K562 (cell line): ENCODE results near the gene LMAN2L. TPM values are rescaled to one million over a fixed set of nuclear protein-coding genes. Genes with fewer than 3 reads are reported as not detected.

Experiments used
- ARNT ChIP-seq, 2 experiments: fragments of 450-650 bp; IDR thresholded peaks; 2 replicates each; pipeline ENCODE4 v1.6.1; 2016; ENCODE audit warnings: mild to moderate bottlenecking in 1 of 2
- CTCF ChIP-seq, 3 experiments: IDR thresholded peaks in 2 of 3; conservative IDR thresholded peaks in 1 of 3; 2 replicates each; pipeline ENCODE4 v1.5.1; 2011 to 2012; ENCODE audit warnings: low read length in 3 of 3, mild to moderate bottlenecking in 3 of 3, control low read depth in 2 of 3, improper control_type of control experiment in 1 of 3, inconsistent platforms in 1 of 3, low read depth in 1 of 3, mixed read lengths in 1 of 3, moderate library complexity in 1 of 3; ENCODE audit not compliant: insufficient read depth in 2 of 3
- EP400 ChIP-seq: fragments of 450-650 bp; IDR thresholded peaks from 2 replicates; pipeline ENCODE4 v1.6.1; 2017; ENCODE audit warnings: antibody characterized with exemption, mild to moderate bottlenecking, moderate library complexity
- HDAC3 ChIP-seq: fragments of 450-650 bp; IDR thresholded peaks from 2 replicates; pipeline ENCODE4 v1.6.1; 2018; ENCODE audit warnings: borderline replicate concordance, mild to moderate bottlenecking, moderate library complexity; ENCODE audit not compliant: partially characterized antibody
- ZBTB12 ChIP-seq: fragments of 250-450 bp; sonication (Bioruptor Pico); IDR thresholded peaks from 2 replicates; pipeline ENCODE4 v1.4.0; 2020
- ZNF316 ChIP-seq: fragments of 450-650 bp; IDR thresholded peaks from 2 replicates; pipeline ENCODE4 v1.6.1; 2016
- ZNF395 ChIP-seq: fragments of 200-800 bp; sonication (Bioruptor generic); IDR thresholded peaks from 2 replicates; pipeline ENCODE4 v1.6.1; 2017; ENCODE audit warnings: missing genetic modification characterization, missing compliant biosample characterization
- ZNF778 ChIP-seq: fragments of 450-650 bp; formaldehyde crosslinking; IDR thresholded peaks from 2 replicates; pipeline ENCODE4 v1.4.0; 2020; ENCODE audit warnings: mild to moderate bottlenecking, moderate library complexity
- polyA plus RNA-seq, 8 experiments: library from polyadenylated mRNA; depleted of rRNA in 4 of 8; stranded (reverse) in 5 of 8; unstranded in 3 of 8; fragments of >200 nt; fragmentation: Nextera tagmentation in 2 of 8; fragmentation: Illumina TruSeq in 1 of 8; extraction: Ambion mirVana in 2 of 8; extraction: Trizol in 1 of 8; gene quantifications; 2 replicates each; pipeline versions ENCODE4 v1.2.1 to v1.2.3, GENCODE V29; 2011 to 2014; ENCODE audit warnings: inconsistent platforms in 1 of 8, missing spikeins in 1 of 8
- total RNA-seq, 7 experiments: library from RNA; depleted of rRNA in 6 of 7; stranded (reverse); fragments of >200 nt in 6 of 7; fragmentation: Illumina TruSeq in 2 of 7; extraction: Trizol in 2 of 7; gene quantifications; 2 replicates each; pipeline versions ENCODE4 v1.2.1 to v1.2.3, GENCODE V29; 2011 to 2021; ENCODE audit warnings: low replicate concordance in 1 of 7

LMAN2L gene
- total and polyA plus RNA-seq, 9 of the 15 experiments (the other 6 are each of a cell fraction or from before 2014, with no cell fraction given), result 7.2 to 37.7 (median 12.5) TPM

GRCh38 chr2:96756788-96757476, 17.1 kb upstream of the LMAN2L start (continued):
- peak in 2 of 3 experiments; percentile 21 to 33; a peak in 2 of 6 replicates for TF ChIP-seq CTCF (IDR thresholded peaks at IDR 0.05 in 2 of 3, conservative IDR thresholded peaks at IDR 0.05 in 1 of 3; ENCODE audit: insufficient read depth in 2 of 3, low read depth in 1 of 3, low read length in 3 of 3)
- TF ChIP-seq ZBTB12 (CRISPR knock-in tag), result no peak
- TF ChIP-seq HDAC3, result no peak
- TF ChIP-seq EP400, result no peak
- TF ChIP-seq ARNT (IDR thresholded peaks at IDR 0.05), result no peak
- TF ChIP-seq ZNF778 (CRISPR knock-in tag), result no peak
- TF ChIP-seq ZNF395 (CRISPR knock-in tag), result no peak
- peak; percentile 40; the same call in 1 of the 2 replicates for TF ChIP-seq ZNF316
